HEK293 (cell line): Measurements from ENCODE around the gene AGAP3.

Experiments used
- ZNF274 ChIP-seq, 2 experiments: fragments of 200-500 bp in 1 of 2; fragments of 450-650 bp in 1 of 2; sonication (Bioruptor generic) in 1 of 2; formaldehyde crosslinking in 1 of 2; IDR thresholded peaks; 2 replicates each; pipeline versions ENCODE4 v1.5.1 to v1.6.1; 2014 to 2016; ENCODE audit warnings: borderline replicate concordance in 1 of 2, inconsistent platforms in 1 of 2, low read length in 1 of 2, missing biosample characterization in 1 of 2, missing genetic modification characterization in 1 of 2
- ZNF701 ChIP-seq: fragments of 450-650 bp; formaldehyde crosslinking; IDR thresholded peaks from 2 replicates; pipeline ENCODE4 v1.5.1; 2016; ENCODE audit warnings: missing biosample characterization, missing genetic modification characterization
- TF ChIP-seq, protein P1 (sequence below): fragments of 450-650 bp; formaldehyde crosslinking; IDR thresholded peaks from 2 replicates; pipeline ENCODE4 v1.5.1; 2016; ENCODE audit warnings: missing biosample characterization, missing genetic modification characterization

GRCh38 chr7:151110236-151110940 lies 24.1 kb downstream of the AGAP3 start:
- TF ChIP-seq ZNF701 (no peak), ZNF274 (IDR thresholded peaks at IDR 0.05; ENCODE audit: low read length) (no peak), ZNF274 (tag by site-specific recombination; IDR thresholded peaks at IDR 0.05; ENCODE audit: borderline replicate concordance) (no peak)
- TF ChIP-seq, protein P1, sequence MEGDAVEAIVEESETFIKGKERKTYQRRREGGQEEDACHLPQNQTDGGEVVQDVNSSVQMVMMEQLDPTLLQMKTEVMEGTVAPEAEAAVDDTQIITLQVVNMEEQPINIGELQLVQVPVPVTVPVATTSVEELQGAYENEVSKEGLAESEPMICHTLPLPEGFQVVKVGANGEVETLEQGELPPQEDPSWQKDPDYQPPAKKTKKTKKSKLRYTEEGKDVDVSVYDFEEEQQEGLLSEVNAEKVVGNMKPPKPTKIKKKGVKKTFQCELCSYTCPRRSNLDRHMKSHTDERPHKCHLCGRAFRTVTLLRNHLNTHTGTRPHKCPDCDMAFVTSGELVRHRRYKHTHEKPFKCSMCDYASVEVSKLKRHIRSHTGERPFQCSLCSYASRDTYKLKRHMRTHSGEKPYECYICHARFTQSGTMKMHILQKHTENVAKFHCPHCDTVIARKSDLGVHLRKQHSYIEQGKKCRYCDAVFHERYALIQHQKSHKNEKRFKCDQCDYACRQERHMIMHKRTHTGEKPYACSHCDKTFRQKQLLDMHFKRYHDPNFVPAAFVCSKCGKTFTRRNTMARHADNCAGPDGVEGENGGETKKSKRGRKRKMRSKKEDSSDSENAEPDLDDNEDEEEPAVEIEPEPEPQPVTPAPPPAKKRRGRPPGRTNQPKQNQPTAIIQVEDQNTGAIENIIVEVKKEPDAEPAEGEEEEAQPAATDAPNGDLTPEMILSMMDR (tag by site-specific recombination) = no peak
